NCI-H2196 treated with DMSO at 0.1 percent for 48 hours (cell line): ENCODE data around the gene PRXL2B.
"Not testable (repeated sequence)": the region's sequence is repeated elsewhere in the genome, so short reads cannot be mapped to it uniquely, and the experiment has no call there.

ENCODE experiments used
- DNase-seq: peaks from one replicate; lab custom pipeline; 2025; ENCODE audit not compliant: unreplicated experiment; lab: John Stamatoyannopoulos, UW

Gene PRXL2B

DNA sequence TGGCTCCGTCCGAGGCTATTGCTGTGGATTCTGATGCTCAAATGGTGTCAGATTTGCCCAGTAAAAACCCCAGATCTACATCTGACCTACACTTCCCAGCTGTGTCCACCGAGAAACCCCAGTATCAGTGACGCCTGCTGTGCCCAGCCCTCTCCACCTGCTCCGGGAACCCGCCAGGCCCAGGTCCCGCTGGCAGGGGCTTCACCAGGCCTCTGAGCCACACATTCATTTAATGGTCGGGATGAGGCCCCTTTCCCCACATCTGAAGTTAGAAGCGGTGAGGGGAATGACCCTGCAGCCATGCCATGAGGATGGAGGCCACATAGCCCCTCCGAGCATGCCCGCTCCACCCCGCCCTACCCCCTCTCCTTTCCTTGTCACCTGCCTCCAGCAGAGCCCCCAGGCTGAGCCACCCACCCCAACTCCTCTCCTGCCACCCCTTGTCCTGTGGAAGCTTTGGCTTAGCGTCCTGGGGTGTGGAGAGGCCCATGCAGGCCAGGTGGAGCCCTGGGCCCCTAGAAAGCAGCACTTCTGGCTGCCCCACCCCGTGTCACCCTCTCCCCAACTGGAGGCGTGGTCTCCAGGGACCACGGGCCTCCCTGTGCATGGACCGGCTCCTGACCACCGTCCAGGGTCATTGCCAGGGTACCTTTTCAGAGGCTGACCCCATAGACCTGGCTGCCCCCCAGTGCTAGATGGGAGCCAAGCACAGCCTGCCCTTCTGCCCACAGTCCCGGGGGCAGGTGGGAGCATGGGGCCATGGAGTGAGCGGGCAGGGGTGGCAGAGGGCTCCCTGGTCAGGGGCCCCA, 22.4 kb upstream of the PRXL2B start:
- no peak for DNase-seq

DNA sequence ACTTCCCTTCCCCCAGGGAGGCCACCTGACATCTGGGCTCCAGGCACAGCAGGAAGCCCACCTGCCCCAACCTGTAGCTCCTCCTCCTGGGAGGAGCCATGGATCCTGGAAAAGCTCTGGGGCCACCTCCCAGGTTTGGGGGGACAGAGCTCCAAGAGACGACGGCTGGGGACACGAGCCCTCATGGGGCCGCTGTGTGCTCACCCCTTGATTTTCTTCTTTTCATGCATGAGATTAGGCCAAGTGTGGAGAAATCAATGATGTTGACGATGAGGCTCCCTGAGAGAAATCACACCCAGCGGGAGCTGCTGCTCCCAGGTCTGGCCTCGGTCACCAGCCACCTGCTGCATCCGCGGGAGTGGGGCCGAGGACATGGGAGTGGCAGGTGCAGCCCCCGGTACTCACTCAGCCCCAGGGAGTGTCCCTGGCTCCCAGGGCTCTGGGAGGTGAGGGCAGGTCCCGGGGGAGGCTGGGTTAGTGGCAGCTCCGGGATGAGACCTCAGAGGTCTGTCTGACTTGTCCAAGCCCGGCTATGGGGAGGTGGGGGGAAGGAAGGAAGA, 21.7 kb upstream of the PRXL2B start:
- DNase-seq = no peak

DNA sequence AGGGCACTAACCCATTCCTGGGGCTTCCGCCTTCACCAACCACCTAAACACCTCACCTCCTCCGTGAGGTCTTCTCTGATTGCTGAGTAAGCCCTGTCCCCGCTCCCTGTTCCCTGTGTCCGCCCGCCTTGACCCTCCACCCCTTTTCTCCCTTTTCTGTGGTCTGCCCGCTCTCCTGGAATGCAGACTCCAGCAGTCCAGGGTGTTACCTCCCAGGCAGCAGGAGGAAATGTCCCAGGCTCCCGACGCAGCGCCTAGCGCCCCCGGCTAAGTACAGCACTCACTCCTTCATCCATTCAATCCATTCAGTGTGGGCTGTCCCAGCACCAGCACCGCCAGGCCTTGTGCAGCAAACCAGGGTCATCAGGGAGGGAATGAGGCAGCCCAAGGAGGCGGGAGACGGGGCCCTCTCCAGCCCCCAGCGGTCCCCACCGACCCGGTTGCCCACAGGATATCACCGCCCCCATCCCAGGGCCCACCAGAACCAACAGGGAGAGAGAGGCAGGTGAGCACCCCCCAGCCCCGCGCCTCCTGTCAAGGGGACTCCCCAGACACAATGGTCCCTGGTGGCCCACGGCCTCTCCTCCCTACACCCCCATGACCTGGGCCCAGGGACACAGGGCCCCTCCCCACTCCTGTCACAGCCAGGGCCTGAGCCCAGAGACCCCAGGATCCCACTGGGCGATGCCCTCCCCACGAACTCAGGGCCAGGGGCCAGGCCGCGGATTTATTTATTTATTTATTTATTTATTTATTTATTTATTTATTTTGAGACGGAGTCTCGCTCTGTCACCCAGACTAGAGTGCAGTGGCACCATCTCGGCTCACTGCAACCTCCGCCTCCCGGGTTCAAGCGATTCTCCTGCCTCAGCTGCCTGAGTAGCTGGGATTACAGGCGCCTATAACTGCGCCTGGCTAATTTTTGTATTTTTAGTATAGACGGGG, 20.2 kb upstream of the PRXL2B start:
- DNase-seq = no peak

- DNase-seq = no peak
These were observed 19.4 kb upstream of the PRXL2B start for GRCh38 chr1:2567083-2567679.

DNA sequence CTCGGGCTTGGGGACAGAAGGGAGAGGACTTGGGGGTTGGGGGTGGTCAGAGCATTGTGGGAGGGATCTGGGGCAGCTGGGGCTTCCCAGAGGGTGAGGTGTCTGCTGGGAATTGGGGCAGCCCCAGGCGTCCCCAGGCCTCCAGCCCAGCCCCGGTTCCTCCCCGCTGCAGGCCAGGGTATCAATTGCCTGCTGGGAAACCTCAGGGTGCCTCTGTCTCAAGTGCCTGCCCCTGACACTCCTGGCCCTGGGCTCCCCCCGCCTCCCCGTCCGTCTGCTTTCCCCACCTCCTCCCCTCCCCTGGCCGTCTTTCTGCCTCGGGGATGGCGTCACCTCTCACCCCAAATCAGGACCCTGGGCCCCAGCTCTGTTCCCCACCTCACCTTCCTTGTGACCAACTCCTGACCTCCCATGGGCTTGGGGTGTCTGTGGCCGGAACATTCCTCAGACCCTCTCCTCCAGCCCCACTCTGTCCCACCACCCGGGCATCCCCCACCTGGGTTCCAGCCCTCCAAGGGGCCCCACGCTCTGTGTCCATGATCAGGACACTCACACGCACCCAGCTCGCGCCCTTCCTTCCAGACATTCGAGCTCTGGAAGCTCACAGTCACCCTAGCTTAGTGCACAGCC, 18.3 kb upstream of the PRXL2B start:
- not testable (repeated sequence) for DNase-seq

DNA sequence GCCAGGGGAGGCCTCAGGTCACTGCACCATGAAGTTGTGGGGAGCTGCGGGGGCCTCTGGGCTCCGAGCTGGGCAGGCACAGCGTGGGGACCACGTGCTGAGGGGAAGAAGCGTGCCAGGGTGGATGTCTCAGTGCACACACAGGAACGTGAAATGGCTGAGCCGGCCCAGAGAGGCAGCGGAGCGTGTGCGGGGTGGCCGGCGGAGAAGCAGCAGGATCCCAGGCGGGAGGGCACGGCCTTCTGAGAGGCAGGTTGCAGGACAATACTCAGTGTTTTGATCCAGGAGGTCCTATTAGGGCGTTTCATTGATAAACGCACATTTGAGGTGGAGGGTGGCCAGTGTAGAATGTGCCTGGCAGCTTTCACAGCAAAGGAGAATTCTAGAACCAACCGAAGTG, 17.5 kb upstream of the PRXL2B start:
- no peak for DNase-seq

- not testable (repeated sequence) for DNase-seq
These were observed 16.9 kb upstream of the PRXL2B start for GRCh38 chr1:2569703-2570102.

GRCh38 chr1:2570332-2570731, 16.2 kb upstream of the PRXL2B start:
- no peak for DNase-seq

GRCh38 chr1:2571348-2571747, 15.2 kb upstream of the PRXL2B start:
- DNase-seq = no peak

- DNase-seq = no peak
These were observed 13.2 kb upstream of the PRXL2B start for GRCh38 chr1:2573250-2573920.

DNA sequence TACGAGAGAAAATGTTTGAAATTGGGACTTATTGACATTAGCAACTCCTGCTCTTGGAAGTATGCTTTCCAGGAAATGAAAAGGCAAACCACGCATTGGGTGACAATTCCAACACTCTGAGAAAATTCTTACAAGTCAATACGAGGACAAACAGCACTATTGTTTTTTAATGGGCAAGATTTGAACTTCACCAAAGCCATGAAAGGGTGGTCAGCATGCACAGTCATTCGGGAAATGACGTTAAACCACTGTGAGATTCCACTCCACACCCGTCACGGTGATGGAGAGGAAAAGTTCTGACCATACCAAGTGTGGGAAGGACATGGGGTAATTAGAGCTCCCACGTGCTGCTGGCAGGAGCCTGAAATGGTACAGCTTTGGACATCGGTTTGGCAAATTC, 12.2 kb upstream of the PRXL2B start:
- no peak for DNase-seq

DNA sequence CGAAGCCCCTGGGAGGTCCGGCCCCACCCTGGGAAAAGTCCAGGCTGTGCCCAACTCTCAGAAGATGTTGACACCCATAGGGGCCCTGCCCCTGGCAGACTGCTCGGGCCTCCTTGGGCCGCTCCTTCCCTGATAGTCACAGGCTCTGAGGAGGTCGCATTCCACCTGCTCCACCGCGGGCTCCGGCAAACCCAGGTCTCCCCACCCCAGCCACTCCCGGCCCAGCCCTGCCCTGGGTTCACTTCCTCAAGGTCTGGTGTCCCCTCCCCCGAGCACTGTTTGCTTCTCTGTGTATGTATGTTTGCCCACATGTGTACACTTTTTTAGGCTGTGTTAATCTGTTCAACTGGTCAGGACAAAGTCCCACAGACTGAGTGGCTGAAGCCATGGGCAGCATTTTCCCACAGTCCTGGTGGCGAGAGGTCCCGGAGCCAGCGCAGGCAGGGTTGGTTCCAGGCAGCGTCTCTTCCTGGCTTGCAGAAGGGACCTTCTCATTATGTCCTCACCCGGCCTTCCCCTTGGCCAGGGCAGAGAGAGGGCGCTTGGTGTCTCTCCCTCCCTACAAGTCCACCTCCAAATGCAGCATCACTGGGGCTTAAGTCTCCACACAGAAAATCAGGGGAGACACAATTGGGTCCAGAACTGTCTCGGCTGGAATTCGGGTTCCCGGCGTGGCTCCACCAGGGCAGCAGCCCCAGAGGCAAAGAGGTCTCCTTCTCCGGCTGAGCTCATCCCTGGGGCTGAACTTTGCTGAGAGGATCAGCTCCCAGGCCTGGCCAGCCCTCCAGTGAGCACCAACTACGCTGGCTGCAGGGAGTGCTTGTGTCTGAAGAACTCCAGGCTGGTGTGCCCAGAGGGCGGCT, 10.5 kb upstream of the PRXL2B start:
- no peak for DNase-seq

DNA sequence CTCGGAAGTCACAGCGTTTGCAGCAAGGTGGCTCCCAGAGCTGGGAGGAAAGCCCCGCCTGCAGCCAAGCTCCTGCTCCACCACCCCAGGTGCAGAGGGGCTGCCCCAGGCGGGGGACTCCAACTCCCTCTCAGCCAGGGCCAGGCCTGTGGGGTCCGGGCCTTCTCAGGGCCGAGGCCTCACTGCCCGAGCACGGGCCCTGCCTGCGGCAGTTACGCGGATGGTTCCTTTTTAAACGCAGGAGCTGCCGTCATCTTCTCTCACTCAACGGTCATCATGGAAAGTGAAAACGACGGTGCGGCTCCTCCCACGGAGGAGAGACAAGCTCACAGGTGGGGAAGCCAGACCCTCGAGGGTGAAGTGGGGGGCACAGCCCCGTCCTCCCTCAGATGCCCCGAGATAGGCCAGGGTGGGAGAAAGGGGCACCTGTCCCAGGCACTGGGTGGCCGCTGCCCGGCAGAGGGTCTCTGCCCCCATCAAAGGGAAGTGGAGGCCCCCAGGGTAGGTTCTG, 9.0 kb upstream of the PRXL2B start:
- not testable (repeated sequence) for DNase-seq

DNA sequence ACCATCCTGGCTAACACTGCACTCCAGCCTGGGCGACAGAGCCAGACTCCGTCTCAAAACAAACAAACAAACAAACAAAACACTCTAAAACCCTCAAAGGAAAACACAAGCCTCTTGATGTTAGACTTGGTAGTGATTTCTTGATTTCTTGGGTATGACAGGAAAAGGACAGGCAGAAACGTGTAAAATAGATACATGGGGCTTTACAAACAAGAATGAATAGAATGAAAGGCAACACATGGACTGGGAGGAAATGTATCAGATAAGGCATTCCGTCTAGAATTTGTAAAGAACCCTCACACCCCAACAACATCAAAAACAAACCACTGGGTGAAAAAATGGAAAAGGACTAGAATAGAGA, 7.8 kb upstream of the PRXL2B start:
- DNase-seq = no peak

- no peak for DNase-seq
These were observed 5.9 kb upstream of the PRXL2B start for GRCh38 chr1:2580691-2581090.

DNA sequence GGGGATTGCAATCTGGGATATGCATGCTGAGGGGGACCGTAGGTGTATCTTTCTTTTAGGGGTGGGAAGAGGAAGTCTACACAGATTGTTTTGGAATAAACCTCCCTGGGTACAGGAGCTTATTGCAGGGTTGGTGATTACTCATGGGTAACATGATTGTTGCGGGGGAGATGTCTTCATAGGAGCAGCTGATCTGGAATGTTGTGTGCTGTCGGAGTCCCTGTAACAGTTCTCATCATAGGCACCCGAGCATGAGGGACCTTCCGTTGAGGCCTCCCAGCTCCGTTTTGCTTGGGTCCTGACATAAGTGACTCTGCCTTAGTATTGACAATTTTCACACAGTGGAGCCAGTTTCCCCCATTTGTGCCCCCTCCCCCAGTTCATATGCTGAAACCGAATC, 4.2 kb upstream of the PRXL2B start:
- no peak for DNase-seq

DNA sequence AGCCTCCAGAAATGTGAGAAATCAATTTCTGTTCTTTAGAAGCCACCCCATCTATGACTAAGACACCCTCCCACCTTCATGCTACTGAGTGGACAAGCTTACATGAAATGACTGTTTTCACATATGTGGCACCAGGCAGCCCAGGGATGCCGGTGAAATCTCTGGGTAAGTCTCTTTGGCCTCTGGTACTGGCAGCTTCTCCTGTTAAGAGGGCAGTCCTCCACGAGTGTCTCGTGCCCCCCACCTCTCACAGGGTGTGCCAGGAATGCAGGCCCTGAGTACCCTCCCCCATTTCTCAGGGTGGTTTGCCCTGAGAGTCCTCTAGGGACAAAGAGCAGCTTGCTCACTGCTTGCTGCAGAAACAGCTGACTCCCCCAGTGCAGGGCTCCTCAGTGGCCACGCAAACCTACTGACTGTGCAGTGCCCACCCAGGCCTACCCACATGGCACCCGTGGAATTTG, 3.2 kb upstream of the PRXL2B start:
- DNase-seq = no peak

DNA sequence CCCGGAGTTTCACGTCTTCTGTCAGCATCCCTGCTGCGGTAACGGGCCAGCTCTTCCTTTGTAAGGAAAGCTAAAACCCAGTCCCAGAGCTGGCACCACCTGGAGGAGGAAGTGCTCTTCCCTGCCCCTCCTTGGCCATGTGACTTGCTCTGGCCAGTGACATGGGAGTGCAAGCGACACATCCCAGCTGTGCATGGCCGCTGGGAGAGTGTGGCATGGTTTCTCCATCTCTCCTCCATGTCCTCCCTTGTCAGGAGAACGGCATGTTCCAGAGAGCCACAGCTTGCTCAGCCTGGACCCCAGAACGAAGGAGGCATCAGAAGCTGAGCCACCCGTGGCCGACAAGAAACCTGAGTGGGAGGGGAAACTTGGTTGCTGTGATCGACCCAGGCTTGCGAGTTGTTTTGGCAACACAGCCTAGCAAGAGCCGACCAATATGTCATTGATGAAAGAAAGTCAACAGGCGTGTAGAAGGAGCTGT, 2.7 kb upstream of the PRXL2B start:
- DNase-seq = no peak

DNA sequence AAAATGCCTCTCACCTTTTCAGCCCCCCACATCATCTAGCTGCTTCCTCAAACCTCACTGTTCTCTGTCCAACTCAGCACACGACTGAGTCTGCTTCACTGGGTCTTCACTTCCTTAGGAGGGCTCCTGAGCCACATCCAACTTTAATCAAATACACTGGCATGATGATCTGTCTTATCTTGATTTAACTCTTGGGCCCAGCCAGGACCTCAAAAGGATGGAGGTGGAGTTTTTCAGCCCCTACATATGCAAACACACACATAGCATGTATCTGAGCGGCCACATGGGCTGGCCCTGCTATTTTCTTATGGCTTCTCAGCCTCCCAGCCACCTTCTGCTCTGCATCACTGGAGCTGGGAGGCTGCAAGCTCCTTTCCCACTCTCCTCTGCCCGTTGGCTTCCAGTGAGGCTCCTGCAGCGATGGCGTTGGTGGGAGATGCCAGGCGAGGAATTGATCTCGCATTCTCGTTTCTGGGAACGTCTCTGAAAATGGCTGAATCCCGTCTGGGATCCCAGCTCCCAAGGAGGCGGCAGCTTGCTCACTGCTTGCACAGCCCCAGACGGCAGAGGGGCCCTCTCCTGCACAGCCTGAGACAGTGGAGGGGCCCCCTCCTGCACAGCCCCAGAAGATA, 1.8 kb upstream of the PRXL2B start:
- DNase-seq = no peak
